Measurements from ENCODE around the gene STARD8.

STARD8 gene

DNA sequence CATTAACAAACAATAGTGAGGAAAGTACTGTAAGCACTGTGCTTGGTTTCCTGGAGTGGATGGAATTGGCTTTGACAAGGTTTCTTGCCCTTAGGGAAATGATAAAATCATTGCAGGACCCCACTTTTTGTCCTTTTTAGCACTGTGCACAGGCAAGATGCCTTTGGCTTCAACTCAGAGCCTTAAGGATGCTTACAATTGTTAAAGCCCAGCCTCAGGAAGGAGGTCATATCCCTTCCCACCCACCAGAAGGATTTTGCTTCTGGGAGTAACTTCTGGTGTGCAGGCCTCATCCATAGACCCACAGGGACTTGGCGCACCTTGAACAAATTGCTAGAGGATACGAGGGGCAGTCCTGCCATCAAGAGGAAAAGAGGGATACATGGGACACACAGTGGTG lies 44.5 kb downstream of the STARD8 start:
- DNase-seq: no peak

DNA sequence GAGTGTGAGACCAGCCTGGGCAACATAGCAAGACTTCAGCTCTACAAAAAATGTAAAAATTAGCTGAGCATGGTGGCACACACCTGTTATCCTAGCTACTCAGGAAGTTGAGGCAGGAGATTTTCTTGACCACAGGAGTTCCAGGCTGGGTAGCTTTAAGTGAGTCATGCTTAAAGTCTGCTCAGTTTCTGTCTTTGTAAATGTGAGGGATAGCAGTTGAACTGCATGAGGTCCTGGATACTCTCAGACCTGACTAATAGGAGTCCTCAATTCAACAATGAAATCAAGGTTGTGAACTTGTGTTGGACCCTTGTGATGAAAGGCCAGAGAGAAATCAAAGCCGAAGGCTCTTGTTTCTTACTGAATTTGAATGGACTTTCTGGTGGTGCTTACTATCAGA lies 45.2 kb downstream of the STARD8 start:
- no peak for DNase-seq

DNA sequence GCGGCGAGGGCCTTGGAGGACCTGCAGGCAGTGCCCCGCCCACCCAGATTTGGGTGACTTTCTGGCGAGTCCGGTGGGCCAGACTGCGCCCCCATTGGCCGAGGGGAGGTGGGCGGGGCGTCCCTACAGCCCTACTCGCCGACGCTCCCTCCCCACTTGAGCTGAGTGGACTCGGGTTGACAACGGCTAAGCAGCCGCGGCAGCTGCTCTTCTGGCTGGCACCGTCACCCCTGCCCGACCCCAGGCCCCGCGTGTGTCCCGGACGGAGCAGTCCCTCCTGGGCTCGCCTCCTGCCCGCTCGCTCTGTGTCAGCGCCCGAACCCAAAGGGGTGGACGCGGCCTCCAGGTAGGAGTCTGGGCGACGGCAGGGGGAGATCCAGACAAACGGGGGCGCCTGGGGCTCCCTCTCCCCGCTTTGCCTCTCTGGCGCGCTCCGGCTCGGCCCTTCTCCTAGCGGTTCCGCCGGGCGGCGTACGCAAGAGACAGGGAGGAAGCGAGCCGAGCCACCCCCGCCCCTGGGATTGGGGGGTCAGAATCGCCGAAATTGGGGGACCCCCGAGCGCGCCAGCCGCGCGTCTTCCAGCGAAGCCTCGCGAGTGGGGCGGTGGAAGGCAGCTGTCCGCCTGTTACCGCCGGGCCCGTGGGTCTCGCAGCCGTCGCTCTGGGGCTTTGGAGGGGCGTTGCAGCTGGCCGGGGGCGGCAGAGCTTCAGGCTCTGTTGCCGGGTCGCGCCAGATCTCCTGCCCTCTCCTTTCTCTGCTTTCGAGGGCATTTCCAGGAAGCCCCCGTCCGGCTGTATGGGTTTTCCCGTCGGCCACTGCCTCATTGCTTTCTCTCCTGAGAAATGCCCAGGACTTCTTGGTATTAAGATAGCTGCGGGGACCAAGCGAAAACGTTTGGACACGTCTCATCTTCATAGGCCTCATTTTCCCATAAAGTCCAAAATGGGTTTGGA lies 46.3 kb downstream of the STARD8 start:
- DNase-seq: peak in 36 of 56 donors; percentile 2 to 65 (median 12)

DNA sequence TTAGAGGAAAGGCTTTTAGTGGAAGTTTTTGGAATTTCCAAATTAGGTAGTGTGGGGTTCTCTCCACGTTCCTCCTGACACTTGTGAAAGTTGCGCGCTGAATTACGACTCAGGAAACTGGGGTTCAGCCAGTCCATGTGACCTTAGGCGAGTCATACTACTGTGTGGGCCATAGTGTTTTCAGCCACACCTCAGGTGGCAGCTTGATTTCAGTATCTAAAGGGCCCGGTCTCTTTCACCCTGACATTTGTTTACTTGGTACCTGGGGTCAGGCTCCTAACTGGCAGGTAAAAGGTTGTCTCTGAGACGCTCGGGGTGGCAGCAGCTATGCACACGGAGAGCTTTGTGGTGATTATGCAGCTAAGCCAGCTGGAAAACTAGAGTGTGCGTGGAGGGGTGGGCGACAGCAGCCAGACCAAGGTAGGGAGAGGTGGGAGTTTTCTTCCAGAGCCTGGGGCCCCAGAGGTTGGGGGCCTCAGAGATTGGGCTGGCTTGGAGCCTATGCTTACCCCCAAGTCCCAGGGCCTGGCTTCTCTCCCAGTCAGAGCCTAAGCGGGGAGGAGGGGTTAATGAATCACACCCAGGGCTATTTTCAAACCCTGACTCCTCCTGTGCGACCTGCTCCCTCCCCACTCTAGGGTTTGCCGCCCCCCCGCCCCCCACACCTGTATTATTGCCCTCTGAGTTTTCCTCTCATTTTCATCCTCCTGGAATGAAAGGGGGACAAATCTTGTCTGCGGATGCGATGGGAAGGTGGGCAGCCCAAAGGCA lies 47.2 kb downstream of the STARD8 start:
- DNase-seq: no peak

DNA sequence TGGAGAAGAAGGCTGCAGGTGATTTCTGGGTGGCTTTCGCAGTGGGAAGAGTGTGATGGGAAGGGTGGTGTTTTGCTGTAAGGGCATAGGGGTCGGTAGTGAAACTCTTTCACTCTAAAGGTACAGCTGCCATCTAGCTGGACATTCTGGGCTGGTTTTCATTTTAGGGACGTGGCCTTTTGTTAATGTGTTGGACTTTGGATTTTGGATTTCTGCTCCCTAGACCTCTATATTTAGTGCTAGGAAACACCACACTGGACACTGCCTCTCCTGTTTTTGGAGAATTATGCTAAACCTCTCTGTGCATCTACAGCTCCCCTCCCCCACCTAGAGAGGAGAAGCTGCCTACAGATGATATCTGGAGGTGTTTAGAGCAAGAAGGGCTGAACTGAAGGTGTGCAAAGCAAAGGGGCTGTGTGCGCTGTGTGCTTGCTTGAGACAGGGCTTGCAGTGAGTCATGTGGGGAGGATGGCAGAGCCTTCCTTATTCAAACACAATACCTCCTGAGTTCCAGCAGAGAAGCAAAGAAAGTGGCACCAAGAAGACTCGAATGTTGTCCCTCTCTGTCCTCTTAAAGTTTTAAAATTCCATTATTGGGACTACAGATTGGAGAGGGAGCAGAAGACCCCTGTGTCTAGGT lies 47.9 kb downstream of the STARD8 start:
- no peak for DNase-seq

DNA sequence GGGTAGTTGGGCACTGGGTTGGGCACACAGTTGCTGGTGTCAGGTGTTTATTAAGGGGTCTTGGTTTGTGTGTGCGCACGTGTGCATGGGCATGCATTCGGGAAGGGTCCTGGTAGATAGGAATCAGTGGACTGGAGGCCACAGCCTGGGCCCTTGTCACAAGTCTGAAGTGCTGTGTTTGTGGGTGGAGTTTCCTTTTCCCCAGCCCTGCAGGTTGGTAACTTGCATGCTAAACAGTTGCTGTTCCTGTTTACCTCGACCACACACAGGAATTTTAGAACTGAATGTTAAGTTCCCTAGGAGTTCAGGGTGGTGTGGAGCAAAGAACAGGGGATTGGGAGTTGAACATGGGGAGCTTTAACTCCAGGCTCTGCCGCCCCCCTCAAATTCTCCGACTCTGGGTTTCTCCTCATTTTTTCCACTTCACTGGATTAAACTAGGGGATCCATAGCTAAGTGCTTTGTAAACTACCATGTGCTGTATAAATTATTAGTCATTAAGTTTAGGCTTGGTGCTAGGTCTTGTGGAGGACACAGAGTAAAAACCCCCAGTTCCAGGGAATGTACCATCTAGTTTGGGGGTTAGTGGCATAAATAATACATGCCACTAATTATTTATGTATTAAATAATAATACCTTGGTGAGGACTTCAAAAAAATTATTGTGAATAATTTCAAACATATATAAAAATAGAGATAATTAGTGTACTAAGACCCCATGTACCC lies 49.0 kb downstream of the STARD8 start:
- DNase-seq: no peak

DNA sequence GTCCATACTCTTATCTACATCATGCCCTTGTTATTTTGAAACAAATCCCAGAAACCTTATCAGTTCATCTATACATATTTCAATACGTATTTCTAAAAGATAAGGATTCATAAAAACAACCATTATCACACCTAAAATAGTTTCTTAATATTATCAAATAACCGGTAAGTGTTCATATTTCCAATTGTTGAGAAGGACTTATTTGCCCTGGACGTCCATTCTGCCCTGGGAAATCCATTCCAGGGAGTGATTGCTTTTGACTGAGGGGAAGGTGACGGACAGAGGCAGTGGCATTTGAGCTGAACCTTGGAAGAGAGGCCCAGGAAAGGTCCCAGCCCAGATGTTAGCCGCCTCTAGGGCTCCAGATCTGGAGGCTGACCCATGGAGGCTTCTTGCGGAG lies 49.6 kb downstream of the STARD8 start:
- DNase-seq: no peak

DNA sequence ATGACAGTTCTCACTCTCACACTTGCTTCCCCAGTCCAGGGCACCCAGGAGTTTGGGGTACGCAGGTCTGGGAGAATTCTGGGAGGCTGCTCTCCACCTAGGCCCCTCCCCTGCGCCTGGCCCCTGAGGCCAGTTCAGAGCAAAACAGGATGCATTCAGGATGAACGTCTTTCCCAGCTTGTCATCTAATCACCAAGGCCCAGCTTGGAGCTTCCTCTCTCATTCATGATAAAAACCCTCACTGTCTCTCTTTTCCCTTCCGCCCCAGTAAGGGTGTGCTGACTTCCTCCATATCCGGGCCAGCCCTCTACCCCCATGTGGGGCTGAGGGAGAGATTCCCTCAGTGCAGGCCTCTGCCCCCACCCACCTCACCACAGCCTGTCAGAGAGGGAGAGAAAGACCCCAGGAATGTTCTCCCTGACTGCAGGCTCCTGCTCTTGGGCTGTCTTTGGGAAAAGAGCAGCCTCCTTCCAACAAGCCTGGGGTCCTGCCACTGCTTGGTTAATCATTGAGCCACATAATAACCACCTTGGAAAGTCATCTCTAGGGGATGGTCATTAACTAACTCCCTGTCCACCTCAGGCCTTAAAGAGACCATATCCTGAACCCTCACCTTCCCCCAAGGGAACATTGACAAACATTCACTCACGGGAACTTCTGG lies 50.1 kb downstream of the STARD8 start:
- DNase-seq: no peak

DNA sequence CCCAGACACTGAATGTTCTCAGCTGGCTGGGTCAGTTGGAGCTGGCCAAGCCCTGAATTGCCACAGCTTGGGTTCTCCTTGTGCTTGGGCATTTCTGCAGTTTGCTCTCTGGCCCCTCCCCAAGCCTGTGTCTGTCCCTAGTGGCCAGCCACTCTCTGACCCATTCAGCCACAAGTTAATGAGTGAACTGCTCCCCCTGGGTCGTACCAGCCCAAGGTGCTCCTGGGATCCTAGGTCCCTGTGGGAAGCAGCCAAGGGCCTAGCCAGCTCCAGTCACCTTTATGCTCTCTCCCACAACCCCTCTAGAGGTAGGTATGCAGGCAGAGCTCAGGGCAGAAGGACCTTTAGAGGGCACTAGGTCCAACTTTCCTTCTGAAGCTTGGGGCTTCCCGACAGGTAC lies 51.5 kb downstream of the STARD8 start:
- no peak for DNase-seq

DNA sequence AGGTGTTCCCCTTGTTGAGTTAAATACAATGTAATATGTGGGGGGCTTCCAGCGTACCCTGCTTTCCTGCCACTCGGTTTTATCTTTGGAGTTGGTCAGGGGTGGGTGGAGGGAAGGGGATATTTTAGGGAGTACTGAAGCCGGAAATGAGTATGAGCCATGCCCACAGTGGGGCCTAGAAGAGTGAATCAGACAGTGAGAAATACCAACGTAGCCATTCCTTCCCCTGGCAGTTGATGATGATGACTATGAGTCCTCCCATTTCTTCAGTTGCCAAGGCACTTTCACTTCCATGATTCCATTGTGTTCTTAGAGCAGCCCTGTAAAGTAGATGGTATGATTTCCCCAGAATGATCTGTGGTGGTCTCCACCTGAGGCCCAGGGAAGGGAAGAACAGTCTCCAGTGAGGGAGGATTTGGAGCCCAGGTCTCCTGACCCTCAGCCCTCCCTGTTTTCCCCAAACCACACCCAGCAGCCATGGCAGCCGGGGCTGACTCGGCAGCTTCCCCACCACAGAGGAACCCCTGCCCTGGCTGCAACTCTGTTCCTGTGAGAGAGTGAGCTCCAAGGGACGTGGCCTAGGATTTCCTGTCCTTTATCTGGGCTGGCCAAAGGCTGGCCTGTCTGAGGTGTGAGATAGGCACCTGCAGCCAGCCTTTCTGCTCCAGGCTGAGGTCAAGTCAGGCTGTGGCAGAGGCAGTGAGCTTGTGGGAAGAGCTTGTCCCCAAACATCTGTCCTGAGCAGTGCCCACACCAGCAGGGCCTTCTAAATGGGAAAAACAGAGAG lies 52.7 kb downstream of the STARD8 start:
- DNase-seq: no peak

DNA sequence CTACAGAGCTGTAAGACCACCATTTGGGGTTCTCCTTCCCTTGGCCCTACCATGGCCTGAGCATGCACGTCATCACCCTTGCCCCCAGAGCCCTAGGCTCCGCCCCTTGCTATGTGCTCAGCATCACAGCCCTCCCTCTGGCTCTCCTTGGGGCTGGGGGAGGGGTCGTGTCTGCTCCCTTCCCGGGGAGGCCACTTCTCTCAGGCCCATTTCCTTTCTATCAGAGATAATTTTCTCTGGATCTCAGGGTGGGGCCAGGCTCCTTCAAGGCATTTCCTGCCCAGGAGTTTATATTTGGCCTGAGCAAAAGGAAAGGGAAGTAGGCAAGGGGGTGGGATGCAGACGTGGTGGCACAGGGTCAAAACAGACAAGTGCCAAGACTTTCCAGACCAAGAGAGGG lies 55.9 kb downstream of the STARD8 start:
- no peak for DNase-seq

DNA sequence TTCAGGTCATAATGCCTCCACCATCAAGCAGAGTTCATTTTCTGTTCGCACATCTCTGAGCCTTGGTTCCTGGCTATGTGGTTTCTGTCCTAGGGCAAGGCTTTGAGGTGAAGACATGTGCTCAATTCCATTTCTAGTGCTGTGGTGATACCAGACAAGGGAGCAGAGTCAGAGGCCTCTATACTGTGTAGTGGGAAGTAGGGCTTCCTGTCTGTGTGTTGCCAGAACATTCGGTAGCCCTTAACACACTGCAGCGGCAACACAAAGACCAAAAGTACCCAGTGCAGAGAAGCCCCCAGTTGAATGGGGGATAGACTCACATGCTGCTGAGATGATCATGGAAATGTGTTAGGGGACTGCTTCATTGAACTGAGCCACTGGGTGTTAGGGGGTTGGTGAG lies 56.4 kb downstream of the STARD8 start:
- DNase-seq: no peak

DNA sequence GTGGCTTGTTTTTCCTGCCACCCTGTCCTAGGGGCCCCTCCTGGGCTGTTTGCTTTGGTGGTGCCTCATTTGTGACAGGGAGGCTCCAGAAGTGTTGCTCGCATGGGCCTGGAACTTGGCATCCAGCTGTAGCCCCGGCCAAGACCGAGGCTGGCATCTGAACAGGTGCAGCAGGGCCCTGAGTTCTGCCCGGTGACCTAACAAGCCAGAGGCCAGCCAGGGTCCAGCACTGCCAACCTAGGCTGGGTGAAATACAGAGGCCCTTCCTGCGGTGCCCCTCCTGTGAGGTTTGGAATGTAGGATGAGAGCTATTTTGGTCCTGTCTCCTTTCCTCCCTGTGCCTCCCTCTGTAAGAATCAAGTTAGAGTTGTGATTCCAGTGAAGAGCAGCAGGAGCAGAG lies 58.5 kb downstream of the STARD8 start:
- DNase-seq: no peak

DNA sequence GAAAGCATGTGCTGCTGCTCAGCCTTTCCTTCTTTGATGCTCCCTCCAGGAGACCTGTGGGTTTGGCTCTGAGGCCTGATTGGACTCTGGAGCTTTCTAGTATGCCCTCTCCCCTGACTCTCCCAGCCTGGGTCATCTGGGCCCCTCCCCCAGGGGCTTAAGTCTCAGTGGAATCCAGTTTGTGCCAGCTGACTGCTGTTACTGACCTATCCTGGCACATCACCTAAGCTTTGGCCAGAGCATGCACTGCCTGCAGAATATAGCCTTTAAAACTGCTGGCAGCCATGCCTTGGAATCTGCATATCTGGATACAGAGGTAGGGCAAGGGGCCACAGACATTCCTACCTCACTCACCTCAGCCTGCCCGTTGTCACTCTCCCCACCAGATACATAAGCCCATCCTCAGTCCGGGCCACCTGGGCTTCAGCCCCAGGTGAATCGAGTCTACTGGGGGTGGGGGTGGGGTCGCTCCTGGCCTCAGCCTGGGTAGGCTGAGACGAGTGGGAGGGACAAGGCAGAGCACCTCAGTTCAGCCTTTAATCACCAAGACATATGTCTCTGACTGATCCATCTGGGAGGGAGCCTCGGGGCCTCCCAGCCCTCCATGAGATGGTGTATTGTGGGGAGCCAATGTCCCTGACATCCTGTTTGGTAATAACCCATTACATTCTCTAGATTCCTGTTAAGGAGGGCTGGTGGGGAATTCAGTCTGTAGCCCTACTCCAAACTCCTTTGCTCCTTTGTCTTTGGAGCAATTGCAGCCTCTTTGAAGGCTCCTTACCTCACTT lies 61.2 kb downstream of the STARD8 start:
- DNase-seq: no peak

DNA sequence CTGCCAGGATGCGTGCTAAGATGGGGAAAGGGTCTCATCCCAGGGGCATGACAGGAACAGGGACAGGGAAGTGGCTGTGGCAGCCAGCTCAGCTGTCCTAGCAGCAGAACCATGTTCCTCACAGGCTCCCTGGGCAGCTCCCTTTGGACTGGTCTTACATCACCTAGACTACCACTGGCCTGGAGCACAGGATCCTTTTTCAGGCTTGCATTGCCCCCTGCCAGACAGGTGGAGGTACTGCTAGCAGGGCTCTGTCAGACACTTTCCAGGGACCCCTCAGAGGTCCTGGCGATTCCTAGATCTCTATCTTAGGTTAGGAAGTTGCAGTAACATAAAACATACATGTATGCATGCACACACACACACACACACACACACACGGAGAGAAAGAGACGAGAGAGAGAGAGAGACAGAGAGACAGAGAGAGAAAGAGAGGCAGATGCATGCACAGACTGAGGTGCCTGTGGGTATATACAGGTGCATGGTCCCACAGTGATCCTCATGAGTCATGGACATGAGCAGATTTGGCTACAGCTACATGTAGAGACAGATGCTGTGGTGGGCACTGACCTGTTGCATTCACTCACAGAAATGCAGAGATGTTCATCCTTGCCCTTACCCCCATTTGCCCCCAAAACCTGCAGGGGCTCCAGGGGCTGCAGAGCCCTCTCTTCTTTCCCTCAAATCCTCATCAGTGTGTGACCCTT lies 63.6 kb downstream of the STARD8 start:
- DNase-seq: peak in 4 of 56 donors; percentile 0 to 9 (median 2)

DNA sequence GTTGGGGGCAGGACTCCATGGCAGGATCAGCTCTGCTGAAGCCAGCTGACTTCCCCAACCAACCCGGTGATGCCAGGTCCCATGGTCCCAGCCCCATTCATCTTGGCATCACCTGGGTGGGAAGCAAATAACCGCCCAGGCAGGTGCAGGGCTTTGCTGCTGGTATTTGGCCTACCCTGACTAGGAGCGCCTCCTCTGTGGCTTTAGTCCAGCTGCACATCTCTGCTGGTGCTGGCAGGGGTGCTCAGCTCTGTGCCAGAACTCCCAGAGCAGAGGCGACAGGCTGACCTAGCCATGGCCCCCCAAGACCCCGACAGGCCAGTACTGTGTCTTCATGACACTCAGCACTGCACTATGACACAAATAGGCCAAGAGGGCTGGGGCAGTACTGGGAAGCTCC lies 64.4 kb downstream of the STARD8 start:
- DNase-seq: no peak

DNA sequence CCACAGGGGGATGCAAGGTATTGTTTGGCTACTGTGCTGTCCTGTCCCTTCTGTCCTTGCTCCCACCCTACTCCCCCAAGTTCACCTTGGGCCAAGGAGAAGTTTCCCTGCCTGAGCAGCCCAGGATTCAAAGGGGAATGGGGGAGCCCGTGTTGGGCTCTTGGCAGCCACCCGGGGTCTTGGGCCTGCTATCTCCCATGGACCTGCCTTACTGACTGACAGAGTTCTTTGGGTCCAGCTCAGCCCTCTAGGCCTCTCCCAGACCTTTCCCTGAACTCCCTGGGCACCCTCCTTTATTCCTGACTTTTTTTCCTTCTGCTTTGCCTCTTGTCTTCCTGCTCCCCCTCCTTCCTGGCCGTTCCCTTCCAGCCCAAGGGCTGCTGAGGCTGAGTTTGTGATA lies 67.4 kb downstream of the STARD8 start:
- no peak for DNase-seq

DNA sequence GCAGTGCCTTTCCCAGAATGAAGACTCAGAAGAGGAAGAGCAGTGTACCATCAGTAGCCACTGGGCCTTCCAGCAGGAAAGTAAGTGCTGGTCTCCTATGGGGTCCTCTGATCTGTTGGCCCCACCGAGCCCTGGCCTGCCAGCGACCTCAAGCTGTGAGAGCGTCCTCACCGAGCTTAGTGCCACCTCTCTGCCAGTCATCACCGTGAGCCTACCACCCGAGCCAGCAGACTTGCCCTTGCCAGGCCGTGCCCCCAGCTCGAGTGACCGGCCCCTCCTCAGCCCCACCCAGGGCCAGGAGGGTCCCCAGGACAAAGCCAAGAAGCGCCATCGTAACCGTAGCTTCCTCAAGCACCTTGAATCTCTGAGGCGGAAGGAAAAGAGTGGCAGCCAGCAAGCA lies 69.7 kb downstream of the STARD8 start:
- DNase-seq: no peak

Data from amygdala (tissue), 56 donors.